ENCODE measurements around the gene DLX4.

- no peak for TF ChIP-seq CTCF (IDR thresholded peaks at IDR 0.05; ENCODE audit: extremely low read depth in 1 of 2, insufficient read depth in 1 of 2, low read depth in 1 of 2, low read length in 2 of 2)
- TF ChIP-seq EZH2 (IDR thresholded peaks at IDR 0.05; ENCODE audit: borderline replicate concordance, low read depth, low read length, severe bottlenecking): no peak
- no peak for TF ChIP-seq POLR2AphosphoS5 (IDR thresholded peaks at IDR 0.05; ENCODE audit: insufficient read depth, low read depth, low read length)
- no peak for TF ChIP-seq MAX (IDR thresholded peaks at IDR 0.05; ENCODE audit: insufficient read depth, insufficient read length)
- no peak for TF ChIP-seq POLR2A (IDR thresholded peaks at IDR 0.05; ENCODE audit: low read depth, low read length)
- TF ChIP-seq GATA2 (IDR thresholded peaks at IDR 0.05; ENCODE audit: insufficient read depth, insufficient read length, low read depth, low read length): no peak
Measured at GRCh38 chr17:50018909-50019308, 49.9 kb downstream of the DLX4 start.

All from endothelial cell of umbilical vein (primary cell).